GM12891 (cell line): ENCODE results near the gene ZBTB4.

ENCODE experiments used
- DNase-seq: peaks from one replicate; pipeline ENCODE4 v3.0.0; 2011; ENCODE audit warnings: low spot score; ENCODE audit not compliant: insufficient read length
- FAIRE-seq: peaks from 2 replicates; lab custom pipeline; 2011; peaks lifted over from hg19 to GRCh38; lab: Jason Lieb, UNC
- PAX5 ChIP-seq: IDR thresholded peaks from 2 replicates; pipeline ENCODE4 v1.6.1; 2011; ENCODE audit warnings: low read length, moderate library complexity, mild to moderate bottlenecking; ENCODE audit not compliant: insufficient read depth, severe bottlenecking
- POLR2A ChIP-seq: IDR thresholded peaks from 2 replicates; pipeline ENCODE4 v1.6.1; 2011; ENCODE audit warnings: low read depth, low read length, control low read depth
- POLR2AphosphoS5 ChIP-seq: IDR thresholded peaks from 2 replicates; pipeline ENCODE4 v1.6.1; 2011; ENCODE audit warnings: low read depth, low read length, control low read depth
- POU2F2 ChIP-seq: IDR thresholded peaks from 2 replicates; pipeline ENCODE4 v1.6.1; 2011; ENCODE audit warnings: low read depth, mild to moderate bottlenecking, control low read depth, low read length, moderate library complexity
- SPI1 ChIP-seq: IDR thresholded peaks from 2 replicates; pipeline ENCODE4 v1.6.1; 2011; ENCODE audit warnings: low read depth, low read length, control low read depth
- TAF1 ChIP-seq: IDR thresholded peaks from 2 replicates; pipeline ENCODE4 v1.6.1; 2011; ENCODE audit warnings: low read depth, low read length, control low read depth

Gene ZBTB4

DNA sequence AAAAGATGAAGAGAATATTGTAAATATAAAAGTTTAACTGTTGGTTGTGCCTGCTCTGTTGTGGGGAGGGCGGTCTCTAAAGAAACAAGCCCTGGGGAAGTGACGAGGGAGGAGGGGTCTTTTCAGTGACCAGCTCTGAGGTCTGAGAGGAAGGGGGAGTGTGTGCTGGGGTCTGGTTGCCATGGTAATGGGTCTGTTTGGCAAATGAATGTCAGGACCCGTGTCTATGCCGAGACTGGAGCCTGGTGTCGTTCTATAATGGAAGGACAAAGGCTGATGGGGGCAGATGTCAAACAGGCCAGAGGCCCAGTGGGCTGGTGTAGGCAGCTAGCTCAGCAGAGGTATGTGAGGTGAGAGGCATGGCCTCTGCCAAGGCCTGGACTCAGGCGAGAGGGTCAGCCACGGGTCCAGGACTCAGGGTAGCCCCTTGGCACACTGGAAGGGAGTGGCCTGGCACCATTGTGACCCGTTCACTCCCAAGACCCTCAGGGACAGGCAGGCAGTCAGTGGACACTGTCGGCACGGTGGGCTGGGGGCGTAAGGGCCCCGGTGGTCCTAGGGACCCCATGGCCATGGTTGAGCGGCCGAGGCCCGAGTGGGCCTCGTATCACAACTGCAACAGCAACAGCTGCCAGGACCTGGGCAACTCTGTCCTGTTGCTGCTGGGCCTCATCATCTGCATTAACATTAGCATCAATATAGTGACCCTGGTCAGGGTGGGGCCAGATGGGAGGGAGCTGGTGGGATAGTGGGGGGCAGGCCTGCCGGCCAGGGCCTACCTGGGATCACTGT is 59.4 kb downstream of the ZBTB4 start, which contains the start of gene SPEM1:
Gene SPEM1, plus strand, starts transcription at position 506 of the 792 bp plus-strand sequence. Its CDS starts 61 bp downstream, at position 567.
- FAIRE-seq (no peak), DNase-seq (no peak)
- TF ChIP-seq TAF1 (no peak), POLR2A (no peak), PAX5 (no peak)

DNA sequence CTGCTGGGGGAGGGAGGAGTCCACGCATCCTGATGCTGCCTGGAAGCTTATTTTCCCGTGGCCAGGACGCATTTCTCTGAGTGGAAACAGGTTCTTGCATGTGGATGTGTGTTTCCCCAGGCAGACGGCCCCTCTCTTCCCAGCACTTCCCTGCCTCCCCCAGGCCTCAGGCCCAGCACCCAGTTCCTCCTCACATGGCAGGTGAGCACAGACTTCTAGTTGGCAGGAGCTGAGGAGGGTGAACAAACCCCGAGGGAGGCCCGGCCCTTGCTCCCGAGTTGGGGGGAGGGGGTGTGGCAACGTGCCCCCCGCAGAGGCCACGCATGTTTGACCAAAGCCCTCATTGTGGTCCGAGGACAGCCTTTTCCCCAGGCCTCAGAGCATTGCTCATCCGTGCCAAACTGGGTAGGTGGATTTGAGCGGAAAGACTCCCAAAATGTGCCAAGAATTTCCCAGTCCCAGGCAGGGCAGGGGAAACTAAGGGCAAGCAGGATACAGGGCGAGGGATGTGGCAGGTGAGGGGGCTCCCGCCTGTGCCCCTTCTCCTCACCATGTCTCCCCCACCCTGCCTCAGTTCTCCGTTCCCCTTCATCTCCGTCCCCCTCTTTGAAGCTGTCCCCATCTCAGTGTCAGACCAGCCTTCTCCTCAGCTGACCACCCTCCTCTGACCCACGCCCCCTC is 60.8 kb downstream of the ZBTB4 start:
- TF ChIP-seq SPI1 (no peak), TAF1 (no peak), POLR2A (no peak), POLR2AphosphoS5 (no peak)
- no peak for FAIRE-seq
- no peak for DNase-seq

DNA sequence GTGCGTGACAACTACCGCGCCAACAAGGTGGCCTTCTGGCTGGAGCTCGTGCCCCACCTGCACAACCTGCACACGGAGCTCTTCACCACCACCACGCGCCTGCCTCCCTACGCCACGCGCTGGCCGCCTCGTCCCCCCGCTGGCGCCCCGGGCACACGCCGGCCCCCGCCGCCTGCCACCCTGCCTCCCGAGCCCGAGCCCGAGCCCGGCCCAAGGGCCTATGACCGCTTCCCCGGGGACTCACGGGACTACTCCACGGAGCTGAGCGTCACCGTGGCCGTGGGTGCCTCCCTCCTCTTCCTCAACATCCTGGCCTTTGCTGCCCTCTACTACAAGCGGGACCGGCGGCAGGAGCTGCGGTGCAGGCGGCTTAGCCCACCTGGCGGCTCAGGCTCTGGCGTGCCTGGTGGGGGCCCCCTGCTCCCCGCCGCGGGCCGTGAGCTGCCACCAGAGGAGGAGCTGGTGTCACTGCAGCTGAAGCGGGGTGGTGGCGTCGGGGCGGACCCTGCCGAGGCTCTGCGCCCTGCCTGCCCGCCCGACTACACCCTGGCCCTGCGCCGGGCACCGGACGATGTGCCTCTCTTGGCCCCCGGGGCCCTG is 62.3 kb downstream of the ZBTB4 start:
- TF ChIP-seq POLR2AphosphoS5 (no peak), POU2F2 (no peak), SPI1 (no peak), PAX5 (no peak), POLR2A (no peak), TAF1 (no peak)
- FAIRE-seq (no peak), DNase-seq (no peak)

DNA sequence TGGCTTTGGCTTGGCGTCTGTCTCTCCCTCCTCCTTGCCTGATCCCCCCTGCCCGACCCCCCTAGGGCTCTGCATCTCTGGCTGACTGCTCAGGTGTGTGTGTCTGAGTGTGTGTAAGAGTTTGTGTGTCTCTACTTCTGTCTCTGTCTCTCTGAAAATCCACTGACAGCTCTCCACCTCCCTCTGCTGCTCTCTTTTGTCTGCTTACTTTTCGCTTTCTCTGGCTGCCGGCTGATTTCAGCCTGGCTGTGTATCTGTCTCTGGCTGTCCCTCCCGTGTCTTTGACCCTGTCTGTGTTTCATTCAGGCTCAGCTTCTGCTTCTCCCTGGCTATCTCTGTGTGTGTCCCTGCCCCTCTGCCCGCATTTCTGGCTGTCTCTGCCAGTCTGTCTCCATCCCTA is 63.1 kb downstream of the ZBTB4 start:
- FAIRE-seq (no peak), DNase-seq (no peak)
- TF ChIP-seq POU2F2: no peak
- TF ChIP-seq TAF1: no peak
- TF ChIP-seq POLR2A: no peak
- no peak for TF ChIP-seq SPI1
- TF ChIP-seq PAX5: no peak
- no peak for TF ChIP-seq POLR2AphosphoS5

DNA sequence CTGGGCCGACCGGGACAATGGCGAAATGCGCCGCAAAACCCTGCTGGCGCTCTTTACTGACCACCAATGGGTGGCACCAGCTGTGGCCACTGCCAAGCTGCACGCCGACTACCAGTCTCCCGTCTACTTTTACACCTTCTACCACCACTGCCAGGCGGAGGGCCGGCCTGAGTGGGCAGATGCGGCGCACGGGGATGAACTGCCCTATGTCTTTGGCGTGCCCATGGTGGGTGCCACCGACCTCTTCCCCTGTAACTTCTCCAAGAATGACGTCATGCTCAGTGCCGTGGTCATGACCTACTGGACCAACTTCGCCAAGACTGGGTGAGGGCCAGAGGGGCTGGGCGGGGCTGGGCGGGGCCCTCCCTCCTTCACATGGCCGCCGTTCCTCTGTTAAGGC is 63.6 kb downstream of the ZBTB4 start:
- no peak for TF ChIP-seq TAF1
- no peak for TF ChIP-seq POLR2A
- TF ChIP-seq SPI1: no peak
- TF ChIP-seq PAX5: no peak
- no peak for TF ChIP-seq POU2F2
- no peak for TF ChIP-seq POLR2AphosphoS5
- FAIRE-seq (no peak), DNase-seq (no peak)

DNA sequence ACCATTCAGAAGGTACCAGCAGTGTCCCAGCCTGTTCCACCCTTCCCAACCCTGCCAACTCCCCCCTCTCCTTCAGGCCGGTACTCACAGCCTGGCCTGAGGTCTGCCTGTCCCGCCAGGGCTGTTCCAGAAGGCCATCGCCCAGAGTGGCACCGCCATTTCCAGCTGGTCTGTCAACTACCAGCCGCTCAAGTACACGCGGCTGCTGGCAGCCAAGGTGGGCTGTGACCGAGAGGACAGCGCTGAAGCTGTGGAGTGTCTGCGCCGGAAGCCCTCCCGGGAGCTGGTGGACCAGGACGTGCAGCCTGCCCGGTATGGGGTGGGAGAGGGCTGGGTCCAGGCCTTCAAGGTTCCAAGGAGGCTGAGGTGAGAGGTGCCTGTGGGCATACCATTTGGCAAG is 64.6 kb downstream of the ZBTB4 start:
- FAIRE-seq (no peak), DNase-seq (no peak)
- TF ChIP-seq TAF1 (no peak), POLR2AphosphoS5 (no peak), PAX5 (no peak), POLR2A (no peak), POU2F2 (no peak), SPI1 (no peak)

DNA sequence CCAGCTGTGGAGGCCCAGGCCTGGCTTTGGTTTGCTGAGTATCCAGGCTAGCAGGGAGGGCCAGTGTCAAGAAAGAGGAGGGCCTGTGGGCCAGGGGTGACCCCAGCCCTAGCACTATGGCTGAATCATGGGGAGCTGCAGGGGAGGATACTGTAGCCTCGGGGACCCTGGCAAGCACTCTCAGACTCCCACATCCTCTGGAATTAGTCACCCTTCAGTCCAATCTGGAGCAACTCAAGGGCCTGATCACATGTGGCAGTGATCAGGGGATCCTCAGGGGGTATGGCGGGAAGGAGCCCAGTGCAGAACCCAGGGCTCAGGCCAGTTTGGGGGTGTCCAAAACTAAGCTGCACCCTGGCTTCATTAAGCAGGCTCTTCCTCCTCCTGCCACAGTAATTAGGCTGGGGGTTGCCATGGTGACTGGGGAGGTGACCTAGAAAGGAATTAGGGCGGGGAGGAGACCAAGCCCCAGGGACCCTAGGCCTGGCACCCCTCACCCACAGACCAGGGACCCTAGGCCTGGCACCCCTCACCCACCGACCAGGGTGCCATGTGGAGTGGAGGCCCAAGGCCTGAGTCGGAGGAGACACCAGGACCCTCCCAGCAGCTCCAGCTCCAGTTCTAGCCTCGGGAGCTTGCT is 66.0 kb downstream of the ZBTB4 start:
- DNase-seq (no peak), FAIRE-seq (no peak)
- TF ChIP-seq SPI1 (no peak), PAX5 (no peak), POU2F2 (no peak)

DNA sequence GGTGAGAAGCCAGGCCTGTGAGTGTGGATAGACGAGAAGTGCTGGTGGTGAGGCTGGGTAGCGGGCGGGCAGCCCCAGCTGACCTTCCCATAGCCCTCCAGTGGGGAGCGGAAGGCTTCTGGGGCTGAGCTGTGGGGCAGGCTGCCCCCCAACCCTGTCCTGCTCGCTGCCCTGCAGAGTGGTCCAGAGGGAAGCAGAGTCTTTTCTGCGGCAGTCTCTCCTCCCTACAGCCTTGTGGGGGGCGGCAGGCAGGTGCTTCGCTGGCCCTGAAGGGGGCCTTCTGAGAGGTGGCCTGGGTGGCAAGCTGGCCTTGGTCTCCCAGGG is 68.0 kb downstream of the ZBTB4 start:
- DNase-seq: no peak
- TF ChIP-seq POU2F2 (no peak), SPI1 (no peak), TAF1 (no peak), POLR2AphosphoS5 (no peak)
- FAIRE-seq: no peak

DNA sequence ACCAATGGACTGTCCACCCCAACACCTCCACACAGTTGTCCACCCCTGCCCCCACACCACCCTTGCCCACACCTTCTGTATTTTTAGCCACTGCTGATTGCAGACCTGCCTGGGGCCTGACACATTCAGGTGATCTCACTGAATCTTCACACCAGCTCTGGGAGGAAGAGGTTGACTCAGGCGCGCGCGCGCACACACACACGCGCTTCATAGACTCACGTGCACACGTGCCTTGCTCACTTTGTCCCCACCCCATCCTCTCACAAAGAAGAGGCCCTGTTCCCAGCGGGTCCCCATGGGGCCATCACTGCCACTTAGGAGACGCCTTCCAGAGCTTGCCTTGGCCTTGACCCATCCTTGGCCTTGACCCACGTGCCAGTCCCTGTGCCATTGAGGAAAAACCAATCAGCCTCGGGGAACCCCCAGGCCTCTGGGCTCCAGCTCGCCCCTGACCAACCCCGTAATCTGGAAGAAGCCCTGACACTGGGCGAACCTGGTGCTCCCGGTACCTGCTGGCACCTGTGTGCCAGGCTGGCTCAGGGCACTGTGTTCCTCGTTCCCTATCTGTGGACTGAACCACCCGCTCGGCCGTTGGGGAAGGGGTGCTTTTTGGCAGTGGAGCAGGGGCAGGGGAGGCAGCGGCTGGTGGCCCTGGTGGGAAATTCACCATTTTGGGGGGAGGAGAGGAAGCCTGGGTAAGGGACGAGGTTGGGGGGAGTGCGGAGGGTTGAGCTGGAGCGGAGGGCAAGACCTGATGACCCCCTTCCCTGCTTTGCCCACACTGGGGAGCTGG is 68.6 kb downstream of the ZBTB4 start:
- no peak for TF ChIP-seq POU2F2
- no peak for DNase-seq
- no peak for FAIRE-seq
